Trophoblast cell (in vitro differentiated cells and primary cell): ENCODE results near the gene CIB4.
A peak's percentile ranks its signal among the peaks of the same experiment; 100 is the strongest.
"Not testable (repeated sequence)": the region's sequence is repeated elsewhere in the genome, so short reads cannot be mapped to it uniquely, and the experiment has no call there.

Source experiments
- DNase-seq, 2 donors: peaks; one replicate each; pipeline ENCODE4 v3.0.0-alpha.2; 2016
- H2AFZ ChIP-seq: 2 replicates; pipeline ENCODE4 v1.6.1; 2013; ENCODE audit warnings: low read length, moderate library complexity, mild to moderate bottlenecking; ENCODE audit not compliant: insufficient read depth, poor library complexity
- H2AK5ac ChIP-seq: 2 replicates; pipeline ENCODE4 v1.6.1; 2013; ENCODE audit warnings: mild to moderate bottlenecking, low read length
- H2BK120ac ChIP-seq: 2 replicates; pipeline ENCODE4 v1.6.1; 2013; ENCODE audit warnings: low read length, mild to moderate bottlenecking, moderate library complexity; ENCODE audit not compliant: insufficient read depth, poor library complexity
- H2BK12ac ChIP-seq: 2 replicates; pipeline ENCODE4 v1.6.1; 2013; ENCODE audit warnings: mild to moderate bottlenecking, low read length, moderate library complexity
- H2BK5ac ChIP-seq: 2 replicates; pipeline ENCODE4 v1.6.1; 2013; ENCODE audit warnings: low read length, low read depth, moderate library complexity, mild to moderate bottlenecking; ENCODE audit not compliant: poor library complexity
- H3K14ac ChIP-seq: 2 replicates; pipeline ENCODE4 v1.6.1; 2013; ENCODE audit warnings: mild to moderate bottlenecking, low read length
- H3K18ac ChIP-seq: 2 replicates; pipeline ENCODE4 v1.6.1; 2013; ENCODE audit warnings: mild to moderate bottlenecking, low read length
- H3K23ac ChIP-seq: 2 replicates; pipeline ENCODE4 v1.6.1; 2013; ENCODE audit warnings: low read length
- H3K27ac ChIP-seq: 2 replicates; pipeline ENCODE4 v1.5.1; 2013; ENCODE audit warnings: low read depth, mild to moderate bottlenecking, inconsistent platforms, low read length, moderate library complexity
- H3K27me3 ChIP-seq: 2 replicates; pipeline ENCODE4 v1.6.1; 2013; ENCODE audit warnings: inconsistent platforms, mild to moderate bottlenecking, low read length, moderate library complexity; ENCODE audit not compliant: insufficient read depth
- H3K36me3 ChIP-seq, 2 experiments: 1 replicate in 1 of 2; 2 replicates in 1 of 2; pipeline ENCODE4 v1.6.1; 2013; ENCODE audit warnings: low read length in 2 of 2, mild to moderate bottlenecking in 2 of 2, moderate library complexity in 1 of 2; ENCODE audit not compliant: insufficient read depth in 2 of 2, control insufficient read depth in 1 of 2
- H3K4ac ChIP-seq: 2 replicates; pipeline ENCODE4 v1.6.1; 2013; ENCODE audit warnings: low read depth, mild to moderate bottlenecking, low read length, moderate library complexity
- H3K4me1 ChIP-seq, 2 experiments: 1 replicate in 1 of 2; 2 replicates in 1 of 2; pipeline ENCODE4 v1.6.1; 2013; ENCODE audit warnings: low read length in 2 of 2, mild to moderate bottlenecking in 2 of 2, moderate library complexity in 1 of 2; ENCODE audit not compliant: insufficient read depth in 2 of 2, control insufficient read depth in 1 of 2
- H3K4me2 ChIP-seq: 2 replicates; pipeline ENCODE4 v1.6.1; 2013; ENCODE audit warnings: inconsistent platforms, mild to moderate bottlenecking, low read length, moderate library complexity
- H3K4me3 ChIP-seq: 2 replicates; pipeline ENCODE4 v1.5.1; 2013; ENCODE audit warnings: mild to moderate bottlenecking, low read depth, low read length, inconsistent platforms
- H3K79me1 ChIP-seq: one replicate; pipeline ENCODE4 v1.6.1; 2013; ENCODE audit warnings: low read length
- H3K79me2 ChIP-seq: 2 replicates; pipeline ENCODE4 v1.6.1; 2013; ENCODE audit warnings: low read length, mild to moderate bottlenecking; ENCODE audit not compliant: control insufficient read depth, insufficient read depth, poor library complexity
- H3K9ac ChIP-seq: 2 replicates; pipeline ENCODE4 v1.6.1; 2013; ENCODE audit warnings: mild to moderate bottlenecking, low read length
- H3K9me3 ChIP-seq: 2 replicates; pipeline ENCODE4 v1.6.1; 2013; ENCODE audit warnings: low read depth, mild to moderate bottlenecking, control low read depth, inconsistent platforms, low read length; ENCODE audit not compliant: insufficient read depth
- H4K12ac ChIP-seq: 2 replicates; pipeline ENCODE4 v1.6.1; 2013; ENCODE audit warnings: low read depth, mild to moderate bottlenecking, low read length, moderate library complexity
- H4K8ac ChIP-seq: 2 replicates; pipeline ENCODE4 v1.6.1; 2013; ENCODE audit warnings: low read depth, mild to moderate bottlenecking, low read length, moderate library complexity
- H4K91ac ChIP-seq: one replicate; pipeline ENCODE4 v1.6.1; 2013; ENCODE audit warnings: low read depth, mild to moderate bottlenecking, low read length, moderate library complexity
- WGBS: extraction: QIAGEN DNeasy Blood & Tissue Kit; methylation state at CpG from one replicate; pipeline ENCODE4 v1.1.7; 2013; ENCODE audit warnings: missing lambda C conversion rate; ENCODE audit not compliant: insufficient read length, insufficient coverage; ENCODE audit errors: extremely low coverage; 5-methylcytosine and 5-hydroxymethylcytosine counted together

CIB4 gene

DNA sequence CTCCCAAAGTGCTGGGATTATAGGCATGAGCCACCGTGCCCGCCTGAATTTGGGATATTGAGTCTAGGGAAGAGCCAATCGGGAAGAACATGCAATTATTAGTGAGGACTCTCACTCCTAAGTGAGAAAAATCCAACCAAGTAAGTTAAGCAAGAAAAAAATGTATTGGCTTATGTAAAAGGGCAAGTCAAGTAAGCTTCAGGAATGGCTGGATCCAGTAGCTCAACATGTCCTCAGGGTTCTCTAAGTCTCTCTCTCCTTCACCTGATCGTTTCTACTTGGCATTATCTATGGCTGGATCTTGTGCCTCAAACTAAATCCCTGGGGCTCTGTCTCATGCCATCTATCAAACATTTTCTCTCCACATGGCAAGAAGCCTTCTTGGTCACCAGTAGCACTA lies 16.1 kb upstream of the CIB4 start:
- Histone ChIP-seq H3K14ac (no peak overlapping the region), H3K36me3 (no peaks in the 10 kb centered on the region), H3K79me1 (no peaks in the 10 kb centered on the region), H3K4me2 (no peak overlapping the region), H3K4me1 (no peaks in the 10 kb centered on the region), H4K91ac (no peak overlapping the region), H3K18ac (no peak overlapping the region), H3K23ac (no peak overlapping the region), H3K27me3 (no peaks in the 10 kb centered on the region), H3K79me2 (no peaks in the 10 kb centered on the region), H3K9ac (no peak overlapping the region), H3K27ac (no peak overlapping the region), H2BK12ac (no peak overlapping the region), H2BK120ac (no peak overlapping the region), H2AK5ac (no peak overlapping the region), H2BK5ac (no peak overlapping the region), H4K12ac (no peak overlapping the region), H3K4me3 (no peak overlapping the region), H4K8ac (no peak overlapping the region), H3K4ac (no peak overlapping the region), H3K9me3 (peaks cover 3% of the 10 kb centered on the region), H2AFZ (no peak overlapping the region)
- no peak for DNase-seq
- WGBS = no CpG with 5 or more reads among the region's 4 CpGs

DNA sequence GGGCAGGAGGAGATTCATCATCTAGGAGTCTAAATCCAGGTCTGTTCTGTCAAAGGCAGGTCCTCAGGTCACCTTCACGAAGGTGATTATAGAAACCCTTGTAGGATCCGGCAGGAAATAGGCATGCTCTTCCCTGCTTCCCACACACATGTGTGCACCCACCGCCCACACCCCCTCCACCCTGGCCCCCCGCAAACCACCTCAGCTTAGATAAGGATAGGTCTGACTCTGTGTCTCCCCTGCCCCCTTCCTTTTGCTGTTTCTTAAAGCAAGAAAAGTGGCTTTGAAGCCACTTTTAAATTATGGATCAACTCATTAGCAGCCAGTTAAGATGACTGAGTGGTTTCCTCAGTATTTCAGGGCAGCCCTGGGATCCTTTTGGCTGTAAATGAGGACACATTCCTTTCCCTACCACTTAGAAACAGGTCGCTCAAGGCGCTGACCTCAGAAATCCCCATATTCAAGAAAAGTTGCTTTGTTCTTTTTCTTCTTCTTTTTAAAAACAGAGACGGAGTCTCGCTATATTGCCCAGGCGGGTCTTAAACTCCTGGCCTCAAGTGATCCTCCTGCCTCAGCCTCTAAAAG lies 14.5 kb upstream of the CIB4 start:
- H3K4me1 ChIP-seq = no peaks in the 10 kb centered on the region
- no peak overlapping the region for H2BK120ac ChIP-seq
- H2AFZ ChIP-seq = no peak overlapping the region
- H2BK12ac ChIP-seq = no peak overlapping the region
- H3K9ac ChIP-seq = no peak overlapping the region
- H3K36me3 ChIP-seq = no peaks in the 10 kb centered on the region
- no peak overlapping the region for H3K4me2 ChIP-seq
- H3K79me1 ChIP-seq = no peaks in the 10 kb centered on the region
- H3K9me3 ChIP-seq = no peaks in the 10 kb centered on the region
- H3K27ac ChIP-seq = no peak overlapping the region
- H3K27me3 ChIP-seq = no peaks in the 10 kb centered on the region
- no peak overlapping the region for H4K91ac ChIP-seq
- H3K79me2 ChIP-seq = no peaks in the 10 kb centered on the region
- no peak overlapping the region for H3K4ac ChIP-seq
- H3K18ac ChIP-seq = no peak overlapping the region
- H2AK5ac ChIP-seq = no peak overlapping the region
- DNase-seq = no peak
- no peak overlapping the region for H3K4me3 ChIP-seq
- no peak overlapping the region for H3K23ac ChIP-seq
- H4K12ac ChIP-seq = no peak overlapping the region
- no peak overlapping the region for H2BK5ac ChIP-seq
- no CpG with 5 or more reads among the region's 9 CpGs for WGBS
- H3K14ac ChIP-seq = no peak overlapping the region
- H4K8ac ChIP-seq = no peak overlapping the region

DNA sequence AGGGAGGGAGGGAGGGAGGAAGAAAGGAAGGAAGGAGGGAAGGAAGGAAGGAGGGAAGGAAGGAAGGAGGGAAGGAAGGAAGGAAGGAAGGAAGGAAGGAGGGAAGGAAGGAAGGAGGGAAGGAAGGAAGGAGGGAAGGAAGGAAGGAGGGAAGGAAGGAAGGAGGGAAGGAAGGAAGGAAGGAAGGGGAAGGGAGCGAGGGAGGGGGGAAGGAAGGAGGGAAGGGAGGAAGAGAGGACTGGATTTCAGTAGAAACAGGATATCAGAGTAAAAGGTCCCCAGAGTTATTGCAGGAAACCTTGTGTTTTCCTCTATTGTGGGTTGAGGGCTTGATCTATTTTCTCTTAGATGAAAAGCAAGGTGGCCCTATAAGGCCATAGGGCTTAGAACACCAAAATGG lies 14.0 kb upstream of the CIB4 start:
- H4K8ac ChIP-seq, H3K27ac ChIP-seq, H2AFZ ChIP-seq, H3K36me3 ChIP-seq, DNase-seq, H3K27me3 ChIP-seq, H3K23ac ChIP-seq, H3K18ac ChIP-seq, H2AK5ac ChIP-seq, H2BK120ac ChIP-seq, H3K9me3 ChIP-seq, H3K4me2 ChIP-seq, H2BK12ac ChIP-seq, H3K79me2 ChIP-seq, H4K12ac ChIP-seq, H3K4me3 ChIP-seq, H3K79me1 ChIP-seq, H3K14ac ChIP-seq, H2BK5ac ChIP-seq, H3K9ac ChIP-seq, H3K4ac ChIP-seq, H4K91ac ChIP-seq, H3K4me1 ChIP-seq: not testable (repeated sequence)
- no CpG with 5 or more reads among the region's 1 CpG for WGBS

DNA sequence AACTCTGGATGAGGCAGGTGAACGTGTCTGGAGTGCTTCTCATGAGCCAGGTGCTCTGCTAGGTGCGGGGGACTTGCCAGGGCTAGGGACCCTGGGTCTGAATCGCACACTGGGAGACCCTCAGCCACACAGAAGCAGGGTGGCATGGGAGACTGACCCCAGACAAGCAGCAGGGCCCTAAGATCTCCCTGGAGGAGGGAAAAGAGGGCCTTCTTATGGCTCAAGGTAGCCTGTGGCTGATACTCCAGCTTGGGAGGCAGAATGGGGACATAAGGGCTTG lies 12.8 kb upstream of the CIB4 start:
- no CpG with 5 or more reads among the region's 3 CpGs for WGBS
- H2BK12ac ChIP-seq = no peak overlapping the region
- DNase-seq = no peak

More for the DNA sequence above, 12.8 kb upstream of the CIB4 start:
- no peaks in the 10 kb centered on the region for H3K79me1 ChIP-seq
- H3K18ac ChIP-seq = no peak overlapping the region
- H3K23ac ChIP-seq = no peak overlapping the region
- peak overlapping the region; percentile 13 for H2AFZ ChIP-seq
- no peak overlapping the region for H3K9ac ChIP-seq
- H3K79me2 ChIP-seq = no peaks in the 10 kb centered on the region
- no peak overlapping the region for H3K4me3 ChIP-seq
- H3K4me1 ChIP-seq = no peaks in the 10 kb centered on the region
- no peak overlapping the region for H3K14ac ChIP-seq
- H4K91ac ChIP-seq = no peak overlapping the region
- no peak overlapping the region for H2AK5ac ChIP-seq
- no peak overlapping the region for H3K4me2 ChIP-seq
- H4K8ac ChIP-seq = no peak overlapping the region
- no peak overlapping the region for H3K4ac ChIP-seq
- no peak overlapping the region for H2BK5ac ChIP-seq
- no peak overlapping the region for H4K12ac ChIP-seq
- no peaks in the 10 kb centered on the region for H3K27me3 ChIP-seq
- H3K36me3 ChIP-seq = no peaks in the 10 kb centered on the region
- H2BK120ac ChIP-seq = no peak overlapping the region
- H3K9me3 ChIP-seq = peaks cover 2% of the 10 kb centered on the region
- no peak overlapping the region for H3K27ac ChIP-seq
